B cell (primary cell): ENCODE data around the gene TRA2B. TPM values are rescaled to one million over a fixed set of nuclear protein-coding genes. Genes with fewer than 3 reads are reported as not detected.

ENCODE experiments used
- ATAC-seq: fragments of 200-7000 bp; cut with Tn5 transposase; one replicate; pipeline ENCODE4 v1.10.0; 2021; ENCODE audit warnings: low read depth, mild to moderate bottlenecking, moderate number of reproducible peaks, moderate library complexity
- CTCF ChIA-PET: fragments of 350-600 bp; sonication (Branson Sonifier 250); formaldehyde crosslinking; loops from one replicate; lab custom pipeline; 2021; ENCODE audit warnings: antibody characterized with exemption, inconsistent platforms; lab: Charles Lee
- POLR2A ChIA-PET: fragments of 350-600 bp; sonication (Branson Sonifier 250); formaldehyde crosslinking; loops from one replicate; lab custom pipeline; 2021; ENCODE audit warnings: antibody characterized with exemption; lab: Charles Lee
- DNase-seq: peaks from one replicate; pipeline ENCODE4 v3.0.0; 2013
- H2AFZ ChIP-seq: 2 replicates; pipeline ENCODE4 v1.6.1; 2012; ENCODE audit warnings: mild to moderate bottlenecking, low read depth, low read length; ENCODE audit not compliant: insufficient read depth, poor library complexity, severe bottlenecking
- H3K27ac ChIP-seq, 2 donors: 1 replicate in 1 of 2; 2 replicates in 1 of 2; pipeline ENCODE4 v1.5.1; 2012 to 2013; ENCODE audit warnings: low read length in 2 of 2, mild to moderate bottlenecking in 2 of 2, moderate library complexity in 1 of 2
- H3K27me3 ChIP-seq, 4 experiments: fragments of 200-600 bp in 1 of 4; sonication (generic) in 1 of 4; replicated peaks in 1 of 4; 1 replicate in 2 of 4; 2 replicates in 2 of 4; pipeline versions ENCODE4 v1.6.1 to v1.7.0; 2013 to 2016; ENCODE audit warnings: low read length in 3 of 4, mild to moderate bottlenecking in 2 of 4, mixed read lengths in 1 of 4, moderate library complexity in 1 of 4; ENCODE audit not compliant: insufficient read depth in 4 of 4, control insufficient read depth in 3 of 4; ENCODE audit errors: control extremely low read depth in 1 of 4
- H3K36me3 ChIP-seq, 2 experiments: replicated peaks in 1 of 2; 1 replicate in 1 of 2; 2 replicates in 1 of 2; pipeline versions ENCODE4 v1.6.1 to v1.7.1; 2013; ENCODE audit warnings: low read length in 1 of 2; ENCODE audit not compliant: insufficient read depth in 2 of 2, control insufficient read depth in 1 of 2; ENCODE audit errors: control extremely low read depth in 1 of 2, extremely low read depth in 1 of 2
- H3K4me1 ChIP-seq, 2 donors: fragments of 200-600 bp in 1 of 2; sonication (generic) in 1 of 2; 1 replicate in 1 of 2; 2 replicates in 1 of 2; pipeline versions ENCODE4 v1.5.1 to v1.6.1; 2013 to 2017; ENCODE audit warnings: low read length in 2 of 2; ENCODE audit not compliant: control insufficient read depth in 2 of 2, insufficient read depth in 2 of 2
- H3K4me2 ChIP-seq: replicated peaks from 2 replicates; pipeline ENCODE3; 2012; ENCODE audit warnings: mild to moderate bottlenecking, low read depth, low read length; ENCODE audit not compliant: poor library complexity, severe bottlenecking
- H3K4me3 ChIP-seq, 5 experiments: fragments of 200-600 bp in 1 of 5; sonication (generic) in 1 of 5; 1 replicate in 3 of 5; 2 replicates in 2 of 5; pipeline versions ENCODE4 v1.5.1 to v1.7.0; 2011 to 2016; ENCODE audit warnings: low read length in 4 of 5, mild to moderate bottlenecking in 4 of 5, low read depth in 2 of 5, control low read depth in 1 of 5, moderate library complexity in 1 of 5; ENCODE audit not compliant: insufficient read depth in 1 of 5; ENCODE audit errors: control extremely low read depth in 1 of 5, extremely low read depth in 1 of 5
- H3K79me2 ChIP-seq: fragments of 200-600 bp; sonication (generic); one replicate; pipeline ENCODE4 v1.6.0; 2016; ENCODE audit warnings: low read length; ENCODE audit not compliant: control insufficient read depth, insufficient read depth
- H3K9ac ChIP-seq: fragments of 200-600 bp; sonication (generic); 2 replicates; pipeline ENCODE4 v1.6.1; 2017; ENCODE audit warnings: mild to moderate bottlenecking, low read length, moderate library complexity
- H3K9me3 ChIP-seq, 3 donors: one replicate each; pipeline versions ENCODE4 v1.6.1 to v1.7.1; 2013; ENCODE audit warnings: low read length in 2 of 3; ENCODE audit not compliant: control insufficient read depth in 2 of 3, insufficient read depth in 1 of 3; ENCODE audit errors: control extremely low read depth in 1 of 3
- H4K20me1 ChIP-seq: 2 replicates; pipeline ENCODE4 v1.6.0; 2012; ENCODE audit warnings: mild to moderate bottlenecking, low read length; ENCODE audit not compliant: insufficient read depth, control insufficient read depth, poor library complexity, severe bottlenecking
- H3K27ac Mint-ChIP-seq: one replicate; pipeline ENCODE4 v1.8.0; 2021; ENCODE audit warnings: mixed read lengths
- H3K27me3 Mint-ChIP-seq: one replicate; pipeline ENCODE4 v1.8.0; 2021; ENCODE audit warnings: mixed read lengths
- H3K4me1 Mint-ChIP-seq: one replicate; pipeline ENCODE4 v1.8.0; 2021; ENCODE audit warnings: mixed read lengths
- H3K4me3 Mint-ChIP-seq: one replicate; pipeline ENCODE4 v1.8.0; 2021; ENCODE audit warnings: mixed read lengths
- H3K9me3 Mint-ChIP-seq: one replicate; pipeline ENCODE4 v1.8.0; 2022; ENCODE audit warnings: mixed read lengths; ENCODE audit not compliant: insufficient read depth
- EZH2 ChIP-seq: IDR thresholded peaks from 2 replicates; pipeline ENCODE4 v1.6.1; 2012; ENCODE audit warnings: borderline replicate concordance, low read depth, mild to moderate bottlenecking, moderate library complexity, low read length; ENCODE audit not compliant: insufficient read depth, poor library complexity, severe bottlenecking
- WGBS: methylation state at CpG from one replicate; pipeline ENCODE4 v1.1.5; 2013; ENCODE audit warnings: missing lambda C conversion rate; ENCODE audit not compliant: insufficient coverage; 5-methylcytosine and 5-hydroxymethylcytosine counted together
- intact Hi-C: fragments of 100-400 bp; cut with micrococcal nuclease; formaldehyde crosslinking; loops from one replicate; pipeline ENCODE4 v1.10.0; 2022
- polyA plus RNA-seq: library from polyadenylated mRNA; depleted of rRNA; stranded (reverse); fragments of >200 nt; gene quantifications from 2 replicates; pipeline ENCODE4 v1.2.3, GENCODE V29; 2012
- total RNA-seq, 2 donors: library from RNA; stranded (reverse); fragments of 120-200 nt in 1 of 2; gene quantifications; 1 replicate in 1 of 2; 2 replicates in 1 of 2; pipeline versions ENCODE4 v1.2.3 to v1.2.4, GENCODE V29; 2013 to 2022
- TF ChIP-seq, protein P1 (sequence below): fragments of 200-600 bp; IDR thresholded peaks from one replicate; pipeline ENCODE4 v1.8.0; 2022; ENCODE audit warnings: antibody characterized with exemption, mild to moderate bottlenecking

Gene TRA2B
- total and polyA plus RNA-seq, 2 donors (not counting 1 experiment from before 2014, with no cell fraction given) = 220 to 1,062 TPM

DNA sequence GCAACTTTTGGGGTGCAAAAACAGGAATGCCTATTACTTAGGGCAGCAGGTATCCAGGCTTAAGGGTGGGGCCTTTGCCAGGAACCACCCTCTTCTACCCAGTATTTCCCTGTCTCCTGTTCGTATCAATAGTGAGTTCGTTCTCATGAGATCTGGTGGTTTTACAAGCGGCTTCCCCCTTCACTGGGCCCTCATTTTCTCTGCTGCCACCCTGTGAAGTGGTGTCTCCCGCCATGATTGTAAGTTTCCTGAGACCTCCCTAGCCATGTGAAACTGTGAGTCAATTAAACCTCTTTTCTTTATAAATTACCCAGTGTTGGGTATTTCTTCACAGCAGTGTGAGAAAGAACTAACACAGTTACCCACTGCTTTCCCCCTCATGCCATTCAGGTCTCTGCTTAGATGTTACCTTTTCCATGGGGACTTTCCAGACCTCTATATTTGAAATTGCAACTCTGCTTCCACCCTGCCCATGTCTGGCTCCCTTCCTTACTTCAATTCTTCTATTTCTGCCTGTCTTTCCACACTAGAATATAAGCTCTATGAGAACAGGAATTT, 23.9 kb upstream of the TRA2B start:
- Histone ChIP-seq H2AFZ (no peak overlapping the region), H3K27me3 (peaks cover 0 to 8% (median 4%) of the 10 kb centered on the region in 4 experiments), H4K20me1 (no peaks in the 10 kb centered on the region), H3K4me3 (no peak overlapping the region), H3K27ac (no peak overlapping the region), H3K4me2 (no peak overlapping the region), H3K4me1 (no peaks in the 10 kb centered on the region), H3K9ac (no peak overlapping the region), H3K79me2 (no peaks in the 10 kb centered on the region), H3K9me3 (peaks cover 0 to 7% (median 3%) of the 10 kb centered on the region in 3 donors), H3K36me3 (no peaks in the 10 kb centered on the region)
- Mint-ChIP-seq H3K4me1 (no peaks in the 10 kb centered on the region), H3K9me3 (peaks cover 2% of the 10 kb centered on the region), H3K4me3 (no peak overlapping the region), H3K27me3 (peaks cover 20% of the 10 kb centered on the region), H3K27ac (no peak overlapping the region)
- 60% methylated on average over 1 of the region's 4 CpGs for WGBS
- no peak for DNase-seq
- ChIA-PET POLR2A (no interaction called here), CTCF (interaction anchor here (1.5 to 1.6 kb wide), 2 partner anchors 18 to 22 kb away, joined by 3 to 10 read pairs; no protein-coding TSS in a partner anchor)
- intact Hi-C loops = no loop called here
- TF ChIP-seq, protein P1, sequence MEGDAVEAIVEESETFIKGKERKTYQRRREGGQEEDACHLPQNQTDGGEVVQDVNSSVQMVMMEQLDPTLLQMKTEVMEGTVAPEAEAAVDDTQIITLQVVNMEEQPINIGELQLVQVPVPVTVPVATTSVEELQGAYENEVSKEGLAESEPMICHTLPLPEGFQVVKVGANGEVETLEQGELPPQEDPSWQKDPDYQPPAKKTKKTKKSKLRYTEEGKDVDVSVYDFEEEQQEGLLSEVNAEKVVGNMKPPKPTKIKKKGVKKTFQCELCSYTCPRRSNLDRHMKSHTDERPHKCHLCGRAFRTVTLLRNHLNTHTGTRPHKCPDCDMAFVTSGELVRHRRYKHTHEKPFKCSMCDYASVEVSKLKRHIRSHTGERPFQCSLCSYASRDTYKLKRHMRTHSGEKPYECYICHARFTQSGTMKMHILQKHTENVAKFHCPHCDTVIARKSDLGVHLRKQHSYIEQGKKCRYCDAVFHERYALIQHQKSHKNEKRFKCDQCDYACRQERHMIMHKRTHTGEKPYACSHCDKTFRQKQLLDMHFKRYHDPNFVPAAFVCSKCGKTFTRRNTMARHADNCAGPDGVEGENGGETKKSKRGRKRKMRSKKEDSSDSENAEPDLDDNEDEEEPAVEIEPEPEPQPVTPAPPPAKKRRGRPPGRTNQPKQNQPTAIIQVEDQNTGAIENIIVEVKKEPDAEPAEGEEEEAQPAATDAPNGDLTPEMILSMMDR = no peak
- TF ChIP-seq EZH2 = no peak
- ATAC-seq = no peak

DNA sequence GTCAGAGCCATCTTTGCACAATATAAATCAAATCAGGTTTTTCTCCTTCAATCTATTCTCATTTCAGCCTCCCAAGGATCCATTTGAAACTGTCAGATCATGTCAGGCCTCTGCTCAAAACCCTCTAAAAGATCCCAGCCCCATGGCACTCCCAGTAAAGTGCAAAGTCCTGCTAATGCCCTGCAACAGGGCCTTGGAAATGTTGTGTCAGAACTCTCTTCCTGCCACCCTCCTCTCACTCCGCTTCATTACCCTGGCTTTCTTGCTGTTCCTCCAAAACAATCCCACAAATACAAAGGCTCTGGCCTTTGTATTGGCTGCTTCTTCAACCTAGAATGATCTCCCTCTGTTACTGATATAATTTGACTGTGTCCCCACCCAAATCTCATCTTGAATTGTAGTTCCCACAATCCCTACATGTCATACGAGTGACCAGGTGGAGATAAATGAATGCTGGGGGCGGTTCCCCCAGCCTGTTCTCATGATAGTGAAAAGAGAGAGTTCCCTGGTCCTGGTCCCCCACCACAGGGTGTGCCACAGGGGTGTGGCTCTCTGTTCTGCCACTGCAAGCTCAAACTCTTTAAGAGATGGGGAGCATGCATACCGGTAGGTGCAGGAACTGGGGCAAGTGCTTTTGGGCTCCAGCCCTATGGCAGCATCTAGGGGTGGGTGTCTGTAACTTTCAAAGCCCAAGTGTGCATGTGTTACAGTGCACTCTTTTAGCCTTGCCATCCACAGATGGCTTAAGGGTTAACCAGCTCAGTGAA, 22.9 kb upstream of the TRA2B start:
- Histone ChIP-seq H3K9me3 (peaks cover 0 to 5% (median 3%) of the 10 kb centered on the region in 3 donors), H3K4me2 (no peak overlapping the region), H4K20me1 (no peaks in the 10 kb centered on the region), H3K36me3 (no peaks in the 10 kb centered on the region), H3K79me2 (no peaks in the 10 kb centered on the region), H3K27ac (no peak overlapping the region), H3K4me3 (no peak overlapping the region), H3K4me1 (no peaks in the 10 kb centered on the region), H3K27me3 (peaks cover 0 to 8% (median 4%) of the 10 kb centered on the region in 4 experiments), H3K9ac (no peak overlapping the region), H2AFZ (no peak overlapping the region)
- DNase-seq (no peak), ATAC-seq (no peak)
- Mint-ChIP-seq H3K4me3 (no peak overlapping the region), H3K27me3 (peaks cover 25% of the 10 kb centered on the region), H3K4me1 (no peaks in the 10 kb centered on the region), H3K9me3 (peaks cover 2% of the 10 kb centered on the region), H3K27ac (no peak overlapping the region)
- no peak for TF ChIP-seq EZH2
- intact Hi-C loops = no loop called here
- POLR2A ChIA-PET = no interaction called here
- WGBS = 94% methylated on average over 2 of the region's 4 CpGs
- CTCF ChIA-PET = no interaction called here
